GM12891 (cell line): Measurements from ENCODE around the gene LARGE2.

Experiments used
- DNase-seq: peaks from one replicate; pipeline ENCODE4 v3.0.0; 2011; ENCODE audit warnings: low spot score; ENCODE audit not compliant: insufficient read length
- FAIRE-seq: peaks from 2 replicates; lab custom pipeline; 2011; peaks lifted over from hg19 to GRCh38; lab: Jason Lieb, UNC
- PAX5 ChIP-seq: IDR thresholded peaks from 2 replicates; pipeline ENCODE4 v1.6.1; 2011; ENCODE audit warnings: low read length, moderate library complexity, mild to moderate bottlenecking; ENCODE audit not compliant: insufficient read depth, severe bottlenecking
- POLR2A ChIP-seq: IDR thresholded peaks from 2 replicates; pipeline ENCODE4 v1.6.1; 2011; ENCODE audit warnings: low read depth, low read length, control low read depth
- POLR2AphosphoS5 ChIP-seq: IDR thresholded peaks from 2 replicates; pipeline ENCODE4 v1.6.1; 2011; ENCODE audit warnings: low read depth, low read length, control low read depth
- POU2F2 ChIP-seq: IDR thresholded peaks from 2 replicates; pipeline ENCODE4 v1.6.1; 2011; ENCODE audit warnings: low read depth, mild to moderate bottlenecking, control low read depth, low read length, moderate library complexity
- SPI1 ChIP-seq: IDR thresholded peaks from 2 replicates; pipeline ENCODE4 v1.6.1; 2011; ENCODE audit warnings: low read depth, low read length, control low read depth
- TAF1 ChIP-seq: IDR thresholded peaks from 2 replicates; pipeline ENCODE4 v1.6.1; 2011; ENCODE audit warnings: low read depth, low read length, control low read depth

Gene LARGE2

GRCh38 chr11:45927684-45928413 is 5.4 kb downstream of the LARGE2 start:
- FAIRE-seq (no peak), DNase-seq (no peak)
- TF ChIP-seq PAX5 (no peak), TAF1 (no peak), SPI1 (no peak), POLR2AphosphoS5 (no peak), POLR2A (no peak), POU2F2 (no peak)

GRCh38 chr11:45928535-45929215 is 6.2 kb downstream of the LARGE2 start:
- FAIRE-seq (no peak), DNase-seq (no peak)
- no peak for TF ChIP-seq TAF1
- TF ChIP-seq PAX5: no peak
- TF ChIP-seq POLR2AphosphoS5: no peak
- TF ChIP-seq POU2F2: no peak
- no peak for TF ChIP-seq SPI1
- TF ChIP-seq POLR2A: no peak

- DNase-seq (no peak), FAIRE-seq (no peak)
- TF ChIP-seq TAF1 (no peak), SPI1 (no peak), PAX5 (no peak), POLR2A (no peak), POLR2AphosphoS5 (no peak), POU2F2 (no peak)
Observed at GRCh38 chr11:45929486-45930030, 7.1 kb downstream of the LARGE2 start.

- peak; percentile 91 for DNase-seq
- peak; percentile 100 for FAIRE-seq
- no peak for TF ChIP-seq POLR2A
- peak; percentile 37 for TF ChIP-seq POLR2AphosphoS5
- peak; percentile 80 for TF ChIP-seq POU2F2
- peak; percentile 96 for TF ChIP-seq PAX5
- TF ChIP-seq TAF1: no peak
Observed at GRCh38 chr11:45930031-45930794, 7.8 kb downstream of the LARGE2 start.

GRCh38 chr11:45930951-45931570 is 8.6 kb downstream of the LARGE2 start:
- DNase-seq: no peak
- TF ChIP-seq SPI1 (0 out of 2 replicates have a peak, but pooled peaks have one; percentile 14), TAF1 (no peak), POLR2AphosphoS5 (no peak)
- peak; percentile 13 for FAIRE-seq

GRCh38 chr11:45931739-45932138 is 9.3 kb downstream of the LARGE2 start:
- TF ChIP-seq SPI1: no peak
- TF ChIP-seq PAX5: no peak
- TF ChIP-seq POU2F2: no peak
- TF ChIP-seq TAF1: no peak
- no peak for TF ChIP-seq POLR2AphosphoS5
- no peak for TF ChIP-seq POLR2A
- no peak for DNase-seq
- no peak for FAIRE-seq

GRCh38 chr11:45932217-45932616 is 9.8 kb downstream of the LARGE2 start:
- TF ChIP-seq POLR2AphosphoS5 (no peak), TAF1 (no peak)
- DNase-seq (no peak), FAIRE-seq (no peak)

- peak; percentile 76 for FAIRE-seq
- TF ChIP-seq POLR2A (no peak), POU2F2 (no peak), SPI1 (peak; percentile 91), POLR2AphosphoS5 (no peak), PAX5 (no peak), TAF1 (no peak)
- DNase-seq: no peak
Observed at GRCh38 chr11:45933131-45933831, 10.8 kb downstream of the LARGE2 start.
